Measurements from ENCODE around the gene ADARB2.

- TF ChIP-seq, protein P1, sequence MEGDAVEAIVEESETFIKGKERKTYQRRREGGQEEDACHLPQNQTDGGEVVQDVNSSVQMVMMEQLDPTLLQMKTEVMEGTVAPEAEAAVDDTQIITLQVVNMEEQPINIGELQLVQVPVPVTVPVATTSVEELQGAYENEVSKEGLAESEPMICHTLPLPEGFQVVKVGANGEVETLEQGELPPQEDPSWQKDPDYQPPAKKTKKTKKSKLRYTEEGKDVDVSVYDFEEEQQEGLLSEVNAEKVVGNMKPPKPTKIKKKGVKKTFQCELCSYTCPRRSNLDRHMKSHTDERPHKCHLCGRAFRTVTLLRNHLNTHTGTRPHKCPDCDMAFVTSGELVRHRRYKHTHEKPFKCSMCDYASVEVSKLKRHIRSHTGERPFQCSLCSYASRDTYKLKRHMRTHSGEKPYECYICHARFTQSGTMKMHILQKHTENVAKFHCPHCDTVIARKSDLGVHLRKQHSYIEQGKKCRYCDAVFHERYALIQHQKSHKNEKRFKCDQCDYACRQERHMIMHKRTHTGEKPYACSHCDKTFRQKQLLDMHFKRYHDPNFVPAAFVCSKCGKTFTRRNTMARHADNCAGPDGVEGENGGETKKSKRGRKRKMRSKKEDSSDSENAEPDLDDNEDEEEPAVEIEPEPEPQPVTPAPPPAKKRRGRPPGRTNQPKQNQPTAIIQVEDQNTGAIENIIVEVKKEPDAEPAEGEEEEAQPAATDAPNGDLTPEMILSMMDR (IDR thresholded peaks at IDR 0.05): no peak
- no peak for TF ChIP-seq POLR2AphosphoS5 (IDR thresholded peaks at IDR 0.05)
Measured at GRCh38 chr10:1643908-1644179, 93.5 kb downstream of the ADARB2 start.
